Dedifferentiated amniotic fluid mesenchymal stem cell (primary cell): Measurements from ENCODE around the gene FXYD6.

Source experiments
- DNase-seq: peaks from one replicate; pipeline ENCODE4 v3.0.0-alpha.2; 2016; ENCODE audit errors: extremely low spot score

Gene FXYD6

GRCh38 chr11:117910941-117911655 lies 34.6 kb upstream of the FXYD6 start:
- no peak for DNase-seq

DNA sequence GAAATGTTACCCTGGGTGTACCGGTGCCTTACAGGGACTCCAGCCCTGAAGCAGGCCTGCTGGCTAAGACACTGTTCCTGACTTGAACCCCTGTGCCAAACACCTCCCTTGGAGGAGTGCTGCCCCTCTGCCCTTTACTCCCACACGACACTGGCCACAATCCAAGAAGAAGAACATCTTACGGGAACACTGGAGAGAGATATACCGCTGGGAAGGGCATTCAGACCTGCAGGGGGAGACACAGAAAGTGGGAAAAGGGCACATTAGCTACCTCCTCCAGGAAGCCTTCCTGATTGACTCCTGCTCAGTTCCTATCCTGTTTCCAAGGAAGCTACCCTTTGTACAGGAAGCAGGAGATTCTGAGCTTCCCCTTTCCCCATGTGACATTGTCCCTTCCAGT lies 34.1 kb upstream of the FXYD6 start:
- DNase-seq, result no peak

DNA sequence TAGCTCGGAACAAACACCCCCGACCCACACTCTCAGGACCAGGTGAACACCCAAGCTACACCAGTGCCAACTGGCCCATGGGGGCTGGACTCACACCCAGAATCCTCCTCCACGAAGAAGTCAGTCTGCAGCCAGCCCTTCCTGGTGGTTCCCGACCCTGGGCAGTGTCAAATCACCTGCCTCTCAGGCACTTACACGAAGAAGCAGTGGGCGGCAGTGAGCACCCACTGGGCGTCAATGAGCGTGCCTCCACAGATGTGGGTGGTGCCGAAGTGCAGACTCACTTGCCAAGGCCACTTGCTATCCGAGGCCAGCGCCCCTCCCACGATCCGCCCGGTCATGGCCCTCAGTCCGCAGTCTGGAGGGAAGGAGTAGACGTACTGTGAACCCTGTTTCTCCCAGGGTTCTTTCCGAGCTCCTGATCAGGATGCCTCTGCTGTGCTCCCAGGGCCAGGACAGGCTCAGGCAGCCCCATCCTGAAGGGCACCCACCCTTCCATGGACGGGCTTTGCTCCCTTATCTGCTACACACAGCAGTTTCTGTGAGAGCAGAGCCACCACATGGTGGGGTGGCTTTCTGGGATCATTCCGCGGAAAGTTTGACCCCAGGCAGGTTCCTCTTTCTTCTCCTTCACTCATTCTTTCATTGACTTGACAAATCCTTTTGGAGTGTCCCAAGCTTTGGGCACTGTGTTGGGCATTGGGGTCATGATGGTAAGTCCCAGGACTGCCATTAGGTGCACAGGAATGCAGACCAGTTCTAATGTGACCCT lies 33.3 kb upstream of the FXYD6 start:
- no peak for DNase-seq

- DNase-seq, result no peak
Observed at GRCh38 chr11:117908959-117909610, 32.6 kb upstream of the FXYD6 start.

GRCh38 chr11:117908109-117908895 lies 31.8 kb upstream of the FXYD6 start:
- DNase-seq, result no peak

DNA sequence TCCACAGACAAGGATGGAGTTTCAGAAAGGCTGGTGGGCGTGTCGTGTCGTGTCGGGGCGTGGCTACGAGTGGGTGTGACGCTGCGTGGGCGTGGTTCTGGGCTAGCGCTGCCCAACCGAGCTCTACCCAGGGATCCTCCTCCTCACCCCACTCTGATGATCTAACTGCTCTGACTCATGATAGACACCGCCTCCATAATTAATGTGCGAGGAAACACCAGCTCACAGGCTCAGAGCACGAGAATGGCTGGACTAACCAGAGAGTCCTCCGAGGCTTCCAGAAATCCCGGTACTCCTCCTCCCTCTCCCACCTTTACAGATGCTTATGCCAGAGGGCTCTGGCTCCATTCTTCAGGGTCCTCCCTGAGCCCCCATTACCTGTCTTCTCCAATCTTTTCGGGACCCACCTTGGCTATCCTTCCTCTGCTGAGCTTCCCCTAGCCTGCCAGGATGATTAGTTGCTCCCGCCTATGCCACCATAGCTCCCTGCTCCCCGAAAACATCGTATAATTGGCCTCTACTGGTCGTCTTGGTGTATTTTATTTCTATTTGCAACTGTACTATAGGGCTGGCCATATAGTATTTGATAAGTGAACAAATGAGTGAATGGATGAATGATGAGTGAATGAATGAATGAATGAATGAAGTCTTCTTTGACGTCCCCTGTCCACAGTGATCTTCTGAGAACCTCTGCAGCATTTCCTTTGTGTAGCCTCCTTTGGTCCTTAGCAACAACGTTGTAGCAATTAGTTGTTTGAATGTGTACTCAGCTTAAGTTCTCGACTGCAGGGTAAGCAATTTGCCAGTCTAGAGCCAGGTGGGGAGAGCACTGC lies 31.0 kb upstream of the FXYD6 start:
- peak; percentile 66 for DNase-seq

DNA sequence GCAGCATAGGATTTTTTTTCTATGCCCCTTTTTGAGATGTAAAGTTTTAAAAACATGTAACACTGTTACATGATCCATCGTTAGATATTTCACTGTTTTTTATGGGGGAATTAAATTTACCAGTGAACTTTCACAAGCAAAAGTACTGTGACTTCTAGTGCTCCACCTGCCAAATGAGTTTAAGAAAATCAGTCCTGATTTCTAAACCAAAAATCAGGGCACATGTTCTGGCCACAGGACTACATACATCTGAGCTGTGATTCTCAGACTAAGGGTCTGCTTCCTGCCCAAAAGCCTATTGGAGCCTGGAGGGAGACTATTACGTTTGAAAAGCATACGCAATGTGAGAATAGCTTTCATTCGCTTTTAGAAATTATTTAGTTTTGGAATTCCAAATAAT lies 30.3 kb upstream of the FXYD6 start:
- no peak for DNase-seq

DNA sequence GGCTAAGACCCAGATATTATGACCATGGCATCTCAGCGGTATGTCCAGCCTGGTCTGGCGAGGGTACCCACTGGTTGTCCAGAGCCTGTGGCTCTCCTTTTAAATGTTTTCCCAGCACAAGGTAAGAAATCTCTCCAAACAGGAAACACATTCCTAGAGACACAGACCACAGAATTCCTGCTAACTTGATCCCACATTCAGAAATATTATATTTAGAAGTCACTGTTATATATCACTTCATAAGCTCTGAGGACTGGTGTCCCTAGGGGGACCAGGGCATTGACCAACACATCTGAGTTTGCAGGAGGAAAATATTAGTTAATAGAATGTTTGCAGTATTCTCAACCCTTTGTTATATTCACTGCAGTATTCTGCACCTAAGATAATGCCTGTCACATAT lies 29.7 kb upstream of the FXYD6 start:
- DNase-seq, result no peak

GRCh38 chr11:117905524-117905923 lies 29.1 kb upstream of the FXYD6 start:
- no peak for DNase-seq

DNA sequence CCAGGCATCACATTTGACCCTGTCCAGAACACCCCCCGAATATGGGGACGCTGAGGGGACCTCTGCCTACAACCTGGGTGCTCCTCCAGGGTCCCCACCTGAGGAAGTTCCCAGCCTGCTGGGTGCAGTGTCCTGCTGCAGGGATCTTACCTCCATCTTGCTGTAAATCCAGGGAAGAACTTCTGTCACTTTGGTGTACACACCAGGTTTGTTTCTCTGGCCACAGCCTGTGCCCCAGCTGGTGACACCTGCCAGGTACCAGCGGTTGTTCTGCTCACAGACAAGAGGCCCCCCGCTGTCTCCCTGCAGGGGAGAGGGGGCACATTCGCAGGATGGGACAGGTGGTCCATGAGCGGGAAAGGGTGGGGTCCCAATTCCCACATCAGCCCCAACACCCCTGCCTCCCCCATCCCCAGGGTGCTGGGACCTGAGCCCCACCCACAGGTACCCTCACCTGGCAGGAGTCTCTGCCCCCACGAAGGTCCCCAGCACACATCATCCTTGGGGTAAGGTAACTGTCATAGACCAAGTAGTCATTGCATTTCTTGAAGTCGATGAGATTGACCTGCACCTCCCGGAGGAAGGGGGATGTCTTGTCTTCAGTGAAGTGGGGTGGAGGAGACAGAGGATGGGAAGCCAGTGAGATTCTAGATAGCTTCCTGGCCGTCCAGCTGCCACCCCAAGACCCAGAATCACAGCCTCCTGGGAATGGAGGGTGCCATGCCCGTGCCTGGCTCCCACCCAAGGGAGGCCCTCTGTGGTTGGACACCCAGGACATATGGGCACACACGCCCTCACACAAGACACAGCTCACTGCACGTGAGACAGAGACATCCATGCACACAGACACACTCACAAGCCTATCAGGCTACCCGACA lies 27.3 kb upstream of the FXYD6 start:
- DNase-seq, result no peak

GRCh38 chr11:117902001-117902845 lies 25.8 kb upstream of the FXYD6 start:
- DNase-seq, result no peak

GRCh38 chr11:117901601-117902000 lies 25.1 kb upstream of the FXYD6 start:
- DNase-seq, result no peak

DNA sequence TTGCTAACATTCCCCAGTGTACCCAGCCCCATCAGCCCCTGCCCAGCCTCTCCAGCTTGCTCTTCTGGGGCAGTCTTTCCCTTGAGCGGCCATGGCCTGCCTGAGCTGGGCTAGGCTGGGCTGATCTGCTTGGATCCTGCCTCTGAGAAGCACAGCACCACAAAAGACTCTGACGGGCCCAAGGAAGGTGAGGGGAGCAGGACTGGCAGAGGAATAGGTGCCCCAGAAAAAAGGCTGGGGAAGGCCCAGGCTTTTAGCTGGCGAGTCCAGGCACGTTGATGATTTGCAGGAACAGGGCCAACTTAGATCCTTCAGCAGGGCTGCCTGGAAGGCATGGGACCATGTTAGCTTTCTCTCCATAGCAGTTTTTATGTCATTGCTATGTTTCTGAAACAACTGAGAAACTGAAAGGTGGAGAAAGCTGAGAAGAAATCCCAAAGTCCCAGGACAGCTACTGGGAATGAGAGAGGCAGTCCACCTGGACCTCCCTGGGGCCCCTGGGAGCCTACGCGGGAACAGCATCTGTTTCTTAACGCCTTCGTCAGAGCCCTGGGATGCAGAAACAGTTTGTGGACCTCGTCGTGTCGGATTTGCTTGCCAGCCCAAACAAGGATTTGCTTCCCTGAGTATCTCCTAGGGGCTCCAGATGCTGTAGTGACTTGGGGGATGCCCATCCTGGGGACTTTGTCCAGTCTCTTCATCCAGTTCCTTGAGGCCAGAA lies 24.4 kb upstream of the FXYD6 start:
- no peak for DNase-seq

- no peak for DNase-seq
Observed at GRCh38 chr11:117900121-117900648, 23.7 kb upstream of the FXYD6 start.

DNA sequence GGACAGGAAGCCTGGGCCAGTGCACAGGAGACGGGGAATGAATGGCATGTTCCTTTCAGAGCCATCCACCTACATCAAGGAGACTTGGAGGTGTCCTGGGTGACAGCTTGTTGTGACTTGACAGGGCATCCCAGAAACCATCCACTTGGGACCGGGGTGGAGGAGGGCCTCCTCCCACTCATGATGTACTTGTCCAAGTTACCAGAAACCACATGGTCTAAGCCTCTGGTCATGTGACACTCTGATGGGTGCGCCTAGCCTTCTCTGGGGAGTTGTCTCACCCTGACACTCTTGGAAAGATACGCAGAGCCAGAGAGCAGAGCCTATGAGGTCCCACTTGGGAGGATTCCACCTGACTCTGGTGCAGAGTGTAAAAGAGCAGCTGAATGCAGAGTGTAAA lies 21.6 kb upstream of the FXYD6 start:
- no peak for DNase-seq

DNA sequence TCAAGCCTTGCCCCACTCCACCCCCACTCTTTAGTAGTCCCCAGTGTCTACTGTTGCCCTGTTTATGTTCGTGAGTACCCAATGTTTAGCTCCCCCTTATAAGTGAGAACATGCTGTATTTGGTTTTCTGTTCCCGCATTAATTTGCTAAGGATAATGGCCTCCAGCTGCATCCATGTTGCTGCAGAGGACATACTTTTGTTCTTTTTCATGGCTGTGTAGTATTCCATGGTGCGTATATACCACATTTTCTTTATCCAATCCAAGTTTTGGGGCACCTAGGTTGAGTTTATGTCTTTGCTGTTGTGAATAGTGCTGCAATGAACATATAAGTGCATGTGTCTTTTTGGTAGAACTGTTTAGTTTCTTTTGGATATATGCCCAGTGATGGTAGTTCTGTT lies 16.2 kb upstream of the FXYD6 start:
- no peak for DNase-seq

DNA sequence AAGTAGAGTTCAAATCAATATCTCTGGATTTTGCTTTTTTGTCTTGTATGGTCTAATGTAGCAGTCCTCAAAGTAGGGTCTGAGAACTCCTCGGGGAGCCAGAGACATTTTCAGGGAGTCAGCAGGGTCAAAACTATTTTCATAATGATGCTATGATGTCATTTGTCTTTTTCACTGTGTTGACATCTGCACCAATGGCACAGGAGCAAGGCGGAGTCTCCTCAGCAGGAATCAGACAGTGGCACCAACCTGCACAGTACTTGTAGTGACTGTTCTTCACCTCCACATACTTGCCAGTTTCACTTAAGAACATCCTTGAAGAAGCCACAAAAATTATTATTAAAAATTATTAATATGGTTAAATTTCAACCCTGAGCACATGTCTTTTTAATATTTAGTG lies 14.9 kb upstream of the FXYD6 start:
- no peak for DNase-seq

- no peak for DNase-seq
Observed at GRCh38 chr11:117888139-117888566, 11.7 kb upstream of the FXYD6 start.
